RPMI7951 (cell line): Measurements from ENCODE around the gene ZFAND3. TPM values are rescaled to one million over a fixed set of nuclear protein-coding genes. Genes with fewer than 3 reads are reported as not detected.
"Not testable (repeated sequence)": the region's sequence is repeated elsewhere in the genome, so short reads cannot be mapped to it uniquely, and the experiment has no call there.

ENCODE experiments used
- DNase-seq: peaks from one replicate; pipeline ENCODE4 v3.0.0-alpha.2; 2012; ENCODE audit warnings: low read depth
- total RNA-seq: library from RNA; depleted of rRNA; stranded (reverse); fragments of >200 nt; shearing (Covaris generic); gene quantifications from 2 replicates; pipeline ENCODE4 v1.2.3, GENCODE V29; 2014

The ZFAND3 gene
- total RNA-seq, 1 experiment from 2014 or later: 9.5 TPM

- not testable (repeated sequence) for DNase-seq
These were observed 230.4 kb downstream of the ZFAND3 start for GRCh38 chr6:38049861-38050397.

- DNase-seq: no peak
These were observed 232.4 kb downstream of the ZFAND3 start for GRCh38 chr6:38051819-38052434.

- no peak for DNase-seq
These were observed 235.1 kb downstream of the ZFAND3 start for GRCh38 chr6:38054527-38055202.

- no peak for DNase-seq
These were observed 235.7 kb downstream of the ZFAND3 start for GRCh38 chr6:38055203-38055589.

- no peak for DNase-seq
These were observed 236.8 kb downstream of the ZFAND3 start for GRCh38 chr6:38056361-38056760.

GRCh38 chr6:38057994-38058393 is 238.5 kb downstream of the ZFAND3 start:
- DNase-seq: peak; percentile 61

GRCh38 chr6:38062066-38062465 is 242.5 kb downstream of the ZFAND3 start:
- no peak for DNase-seq

GRCh38 chr6:38063973-38064372 is 244.4 kb downstream of the ZFAND3 start:
- no peak for DNase-seq

- DNase-seq: no peak
These were observed 244.9 kb downstream of the ZFAND3 start for GRCh38 chr6:38064431-38064830.

- DNase-seq: no peak
These were observed 246.3 kb downstream of the ZFAND3 start for GRCh38 chr6:38065734-38066305.

GRCh38 chr6:38067263-38067980 is 247.9 kb downstream of the ZFAND3 start:
- no peak for DNase-seq

- DNase-seq: peak; percentile 14
These were observed 249.5 kb downstream of the ZFAND3 start for GRCh38 chr6:38068854-38069590.

- DNase-seq: no peak
These were observed 258.0 kb downstream of the ZFAND3 start for GRCh38 chr6:38077488-38078030.

- DNase-seq: no peak
These were observed 259.1 kb downstream of the ZFAND3 start for GRCh38 chr6:38078671-38079070.

- no peak for DNase-seq
These were observed 259.6 kb downstream of the ZFAND3 start for GRCh38 chr6:38079107-38079506.

GRCh38 chr6:38079537-38079936 is 260.0 kb downstream of the ZFAND3 start:
- DNase-seq: no peak

GRCh38 chr6:38080360-38080759 is 260.8 kb downstream of the ZFAND3 start:
- peak; percentile 14 for DNase-seq

- DNase-seq: no peak
These were observed 261.4 kb downstream of the ZFAND3 start for GRCh38 chr6:38080889-38081288.

- DNase-seq: no peak
These were observed 265.5 kb downstream of the ZFAND3 start for GRCh38 chr6:38085031-38085430.

GRCh38 chr6:38086346-38086745 is 266.8 kb downstream of the ZFAND3 start:
- DNase-seq: no peak

- no peak for DNase-seq
These were observed 268.5 kb downstream of the ZFAND3 start for GRCh38 chr6:38088010-38088409.
